Fibroblast of skin of left biceps (primary cell): ENCODE measurements around the gene P2RX6.
"Not testable (repeated sequence)": the region's sequence is repeated elsewhere in the genome, so short reads cannot be mapped to it uniquely, and the experiment has no call there.

Experiments
- DNase-seq, 2 experiments: peaks; one replicate each; pipeline ENCODE4 v3.0.0-alpha.2; 2013; ENCODE audit warnings: low read depth in 2 of 2

The P2RX6 gene

DNA sequence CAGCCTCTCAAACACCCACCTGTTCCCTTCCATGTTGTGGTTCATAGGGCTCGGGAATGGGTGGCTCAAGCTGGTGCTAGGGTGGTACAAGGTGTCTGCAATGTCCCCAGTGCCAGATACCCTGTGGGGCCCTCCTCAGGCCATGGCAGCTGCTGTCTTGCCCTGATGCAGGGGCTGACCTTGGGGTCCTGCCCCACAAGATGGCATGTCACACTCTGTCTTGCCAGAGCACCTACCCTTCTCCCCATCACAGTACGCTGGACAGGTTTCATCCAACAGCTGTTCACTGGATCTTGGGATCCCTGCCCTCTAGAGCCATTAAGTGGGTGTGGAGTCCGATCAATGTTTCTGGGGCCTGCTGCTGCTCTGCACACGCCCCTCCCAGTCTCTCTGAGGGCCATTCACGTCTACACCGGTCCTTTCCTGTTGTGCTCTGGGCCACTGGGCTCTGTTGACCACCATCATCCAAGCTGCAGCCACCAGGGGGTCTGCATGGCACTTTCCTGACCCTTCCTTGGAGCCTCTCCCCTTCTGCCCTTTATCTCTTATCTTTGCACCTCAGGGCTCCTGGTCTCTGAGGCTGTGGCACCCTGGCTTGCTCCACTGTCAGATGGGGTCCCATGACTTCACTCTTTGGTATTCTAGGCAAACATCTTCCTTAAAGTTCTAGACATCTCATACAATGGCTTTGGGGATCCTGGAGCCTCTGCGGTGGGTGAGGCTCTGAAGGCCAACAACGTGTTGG, 37.9 kb downstream of the P2RX6 start:
- no peak for DNase-seq

DNA sequence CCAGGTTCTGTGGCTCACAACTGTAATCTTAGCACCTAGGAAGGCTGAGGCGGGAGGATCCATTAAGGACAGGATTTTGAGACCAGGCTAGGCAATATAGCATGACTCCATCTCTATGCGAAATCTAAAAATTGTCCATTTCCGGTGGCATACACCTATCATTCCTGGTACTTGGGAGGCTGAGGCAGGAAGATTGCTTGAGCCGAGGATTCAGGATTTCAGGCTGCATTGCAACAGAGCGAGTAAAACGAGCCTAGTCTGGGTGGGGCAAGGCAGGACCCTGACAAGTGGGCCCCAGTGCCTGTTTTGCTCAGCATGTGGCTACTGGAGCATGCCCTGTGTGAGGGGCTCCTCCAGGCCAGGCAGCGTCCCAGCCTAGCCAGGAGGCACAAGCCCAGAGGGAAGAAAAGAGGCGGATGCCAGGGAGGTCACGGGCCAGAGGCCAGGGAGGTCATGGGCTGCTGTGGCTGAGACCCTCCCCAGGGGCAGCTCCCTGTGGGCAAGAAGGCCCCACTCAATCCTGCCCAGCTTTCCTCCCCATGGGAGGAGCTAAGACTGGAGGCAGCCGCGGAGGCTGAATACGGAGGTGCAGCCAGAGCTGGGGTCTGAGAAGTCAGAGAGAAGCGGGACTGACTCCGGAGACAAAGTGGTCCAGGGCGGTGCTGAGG, 39.2 kb downstream of the P2RX6 start:
- DNase-seq: no peak

GRCh38 chr22:21054714-21055563, 40.0 kb downstream of the P2RX6 start:
- no peak for DNase-seq

- DNase-seq: no peak
Observed at GRCh38 chr22:21055564-21055834, 40.5 kb downstream of the P2RX6 start.

DNA sequence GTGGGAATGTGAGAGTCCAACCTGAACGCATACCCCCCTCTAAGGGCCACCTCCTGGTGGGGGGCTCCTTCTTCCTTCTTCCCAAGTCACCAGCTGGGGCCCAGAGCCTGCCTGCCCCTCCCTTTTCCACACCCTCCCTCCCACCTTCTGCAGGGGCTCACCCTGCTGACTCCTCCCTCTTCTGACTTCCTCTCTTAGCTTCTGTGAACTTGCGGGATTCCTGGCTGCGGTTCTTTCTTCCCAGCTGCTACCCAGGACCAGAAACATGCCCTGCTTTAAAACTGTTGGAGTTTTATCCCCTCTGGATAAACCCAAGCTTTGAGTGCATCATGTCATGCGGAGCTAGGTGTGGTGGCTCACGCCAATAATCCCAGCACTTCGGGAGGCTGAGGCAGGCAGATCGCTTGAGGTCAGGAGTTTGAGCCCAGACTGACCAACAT, 40.9 kb downstream of the P2RX6 start:
- no peak for DNase-seq

GRCh38 chr22:21060363-21060762, 45.4 kb downstream of the P2RX6 start:
- not testable (repeated sequence) for DNase-seq

- not testable (repeated sequence) for DNase-seq
Observed at GRCh38 chr22:21061660-21062321, 46.8 kb downstream of the P2RX6 start.

- not testable (repeated sequence) for DNase-seq
Observed at GRCh38 chr22:21064425-21064824, 49.5 kb downstream of the P2RX6 start.

- no peak for DNase-seq
Observed at GRCh38 chr22:21064917-21065864, 50.2 kb downstream of the P2RX6 start.

DNA sequence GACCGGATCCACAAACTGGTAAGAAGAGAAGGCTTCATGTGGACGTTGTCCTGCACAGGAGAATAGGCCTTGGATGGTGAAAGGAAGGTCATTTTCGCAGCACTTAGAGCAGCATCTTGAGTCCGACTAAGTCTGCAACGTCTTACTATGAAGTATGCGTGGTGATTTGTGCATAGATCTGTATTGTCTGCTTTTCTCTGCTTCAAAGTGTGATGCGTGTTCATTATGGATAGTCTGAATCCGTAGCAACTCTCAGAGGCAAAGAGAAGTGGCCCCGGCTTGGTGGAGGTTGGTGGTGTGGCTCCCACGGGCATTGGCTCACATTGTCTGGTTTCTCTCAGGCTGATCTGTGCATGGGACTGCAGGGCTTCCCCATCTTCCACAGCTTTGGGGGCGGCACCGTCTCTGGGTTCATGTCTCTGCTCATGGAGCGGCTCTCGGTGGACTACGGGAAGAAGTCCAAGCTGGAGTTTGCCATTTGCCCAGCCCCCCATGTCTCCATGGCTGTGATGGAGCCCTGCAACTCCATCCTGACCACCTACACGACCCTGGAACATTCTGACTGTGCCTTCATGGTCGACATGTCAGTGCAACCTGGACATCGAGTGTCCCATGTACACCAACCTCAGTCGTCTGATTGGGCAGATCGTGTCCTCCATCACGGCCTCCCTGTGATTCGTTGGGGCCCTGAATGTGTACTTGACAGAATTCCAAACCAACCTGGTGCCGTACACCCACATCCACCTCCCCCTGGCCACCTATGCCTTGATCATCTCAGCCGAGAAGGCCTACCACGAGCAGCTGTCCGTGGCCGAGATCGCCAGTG, 52.3 kb downstream of the P2RX6 start:
- no peak for DNase-seq

DNA sequence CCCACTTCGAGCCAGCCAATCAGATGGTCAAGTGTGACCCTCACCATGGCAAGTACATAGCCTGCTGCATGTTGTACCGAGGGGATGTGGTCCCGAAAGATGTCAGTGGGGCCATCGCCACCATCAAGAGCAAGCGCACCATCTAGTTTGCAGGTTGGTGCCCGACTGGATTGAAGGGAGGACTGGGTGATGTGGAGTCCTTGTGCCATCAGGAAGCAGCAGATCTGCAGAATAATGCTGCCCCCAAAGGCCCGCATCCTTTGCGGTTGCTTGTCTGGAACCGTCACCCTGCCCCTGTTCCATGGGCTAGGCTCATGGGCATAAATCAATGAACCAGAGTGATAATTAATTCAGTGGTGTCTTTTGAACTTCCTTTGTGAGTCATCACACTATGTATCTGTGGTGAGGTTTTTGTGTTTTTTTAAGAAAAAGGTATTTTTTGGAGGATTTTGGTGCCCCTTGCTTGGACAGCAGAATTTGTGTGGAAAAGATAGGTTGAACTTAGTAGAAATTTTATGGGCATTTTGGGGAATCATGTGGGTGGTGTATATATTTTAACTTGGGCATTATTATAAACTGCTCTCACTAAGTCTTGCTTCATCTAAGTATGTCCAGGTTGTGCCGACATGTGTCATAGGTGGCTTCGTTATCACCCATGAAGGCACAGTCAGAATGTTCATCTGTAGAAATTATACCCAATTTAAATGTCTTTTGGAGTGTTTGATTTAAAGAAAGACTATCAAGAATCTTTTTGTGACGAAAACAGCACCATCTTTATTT, 53.1 kb downstream of the P2RX6 start:
- no peak for DNase-seq

DNA sequence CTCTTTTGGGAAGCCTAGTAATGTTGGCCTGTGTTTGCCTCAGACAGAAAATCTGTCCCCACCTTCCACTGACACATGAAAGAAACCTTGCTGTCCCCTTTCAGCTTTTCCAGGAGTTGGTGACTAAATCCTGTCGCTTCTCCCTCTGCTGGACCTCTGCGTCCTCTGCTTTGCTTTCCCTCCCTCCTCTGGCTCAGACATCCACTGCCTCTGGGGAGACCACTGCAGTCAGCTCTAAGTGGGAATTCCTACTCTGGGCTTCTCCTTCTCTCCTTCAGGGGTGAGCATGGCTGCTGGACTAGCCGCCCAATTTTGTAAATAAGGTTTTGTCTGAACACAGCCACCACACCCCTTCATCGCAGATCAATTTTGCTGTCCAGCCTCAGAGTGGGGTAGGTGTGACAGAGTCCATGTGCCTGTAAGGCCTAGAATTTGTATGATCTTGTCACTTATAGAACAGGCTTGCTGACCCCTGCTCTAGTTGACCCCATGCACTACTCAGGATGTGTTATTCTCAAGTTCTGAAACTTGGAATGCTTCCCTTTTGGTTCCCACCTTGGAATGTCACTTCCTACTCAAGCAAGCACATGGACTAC, 53.8 kb downstream of the P2RX6 start:
- no peak for DNase-seq

GRCh38 chr22:21069375-21069774, 54.4 kb downstream of the P2RX6 start:
- no peak for DNase-seq

DNA sequence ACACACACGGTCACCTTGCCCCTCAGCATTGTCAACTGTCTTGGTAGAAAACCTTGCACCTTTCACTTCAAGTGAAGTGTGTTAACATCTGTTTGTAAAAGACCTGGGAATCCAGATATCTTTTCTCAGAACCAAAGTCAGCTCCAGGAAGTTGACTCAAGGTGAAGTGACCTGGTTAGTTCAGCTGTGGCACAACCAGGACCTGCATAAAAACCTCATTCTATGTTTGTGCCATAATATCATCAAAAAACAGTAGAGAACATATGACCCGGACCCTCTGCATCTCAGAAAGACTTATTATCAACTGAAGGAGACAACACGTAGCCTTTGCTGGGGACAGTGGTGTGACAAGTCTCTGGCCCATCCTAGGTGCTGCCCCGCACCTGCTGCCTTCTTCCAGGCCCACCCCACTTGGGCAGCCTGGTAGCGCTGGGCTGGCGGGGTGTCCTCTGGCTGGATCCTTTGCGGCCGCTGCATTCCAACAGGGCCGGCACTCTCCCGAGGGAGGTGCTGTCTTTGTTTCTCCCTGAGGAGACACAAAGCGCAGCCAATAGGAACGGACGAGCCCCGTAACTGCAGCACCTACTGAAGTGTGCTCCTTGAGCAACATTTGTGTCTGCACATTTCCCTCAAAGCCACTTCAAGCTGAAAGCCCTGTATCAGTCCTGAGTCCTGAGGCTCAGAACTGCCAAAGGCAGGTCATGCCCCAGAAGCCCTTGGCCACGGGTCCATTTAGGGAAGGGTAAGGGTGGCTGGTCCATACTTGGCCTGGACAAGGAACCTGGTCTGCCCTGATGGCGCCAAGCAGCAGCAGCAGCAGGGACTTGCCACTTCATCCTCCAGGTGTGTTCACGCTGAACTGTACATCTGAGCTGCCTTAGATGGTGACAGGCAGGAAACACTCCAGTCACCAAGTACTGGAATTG, 56.0 kb downstream of the P2RX6 start:
- DNase-seq: no peak

- DNase-seq: not testable (repeated sequence)
Observed at GRCh38 chr22:21071796-21072195, 56.8 kb downstream of the P2RX6 start.

- DNase-seq: no peak
Observed at GRCh38 chr22:21073023-21073422, 58.1 kb downstream of the P2RX6 start.

DNA sequence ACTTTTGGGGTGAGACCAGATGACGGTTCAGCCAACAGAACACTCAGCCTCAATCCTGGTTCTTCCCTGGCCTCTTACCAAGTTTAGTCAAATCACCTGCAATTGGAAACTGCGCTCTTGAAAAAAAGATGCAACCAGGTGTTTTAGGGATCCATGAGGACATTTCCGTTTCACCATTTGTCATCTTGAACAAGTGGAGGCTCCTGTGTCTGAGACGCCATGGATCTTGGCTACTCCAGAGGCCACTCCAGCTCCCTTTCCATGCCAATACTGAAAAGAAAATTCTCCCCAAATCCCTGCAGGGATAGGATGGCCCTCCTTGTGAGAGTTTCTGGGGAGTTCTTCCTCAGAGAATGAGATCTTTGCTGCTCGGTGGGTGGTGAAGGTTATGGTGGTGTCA, 58.5 kb downstream of the P2RX6 start:
- DNase-seq: no peak
